Neuronal stem cell (in vitro differentiated cells): ENCODE data around the gene PIP5K1C.

Experiments
- DNase-seq: peaks from one replicate; pipeline ENCODE4 v3.0.0-alpha.2; 2013; ENCODE audit warnings: low spot score
- H2AFZ ChIP-seq: one replicate; pipeline ENCODE4 v1.6.1; 2013; ENCODE audit warnings: mild to moderate bottlenecking, low read length, inconsistent platforms
- H2AK5ac ChIP-seq: 2 replicates; pipeline ENCODE4 v1.6.1; 2013; ENCODE audit warnings: low read depth, mild to moderate bottlenecking, inconsistent platforms, low read length, moderate library complexity, mixed read lengths
- H2BK120ac ChIP-seq: 2 replicates; pipeline ENCODE4 v1.6.1; 2013; ENCODE audit warnings: low read depth, mild to moderate bottlenecking, inconsistent platforms, low read length, moderate library complexity, mixed read lengths
- H2BK12ac ChIP-seq: one replicate; pipeline ENCODE4 v1.6.1; 2013; ENCODE audit warnings: low read length, inconsistent platforms
- H2BK15ac ChIP-seq: 2 replicates; pipeline ENCODE4 v1.6.1; 2013; ENCODE audit warnings: mild to moderate bottlenecking, low read length, inconsistent platforms, mixed read lengths
- H2BK5ac ChIP-seq: one replicate; pipeline ENCODE4 v1.6.1; 2013; ENCODE audit warnings: inconsistent platforms, mild to moderate bottlenecking, low read length, moderate library complexity
- H3K14ac ChIP-seq: one replicate; pipeline ENCODE4 v1.6.1; 2013; ENCODE audit warnings: low read length, inconsistent platforms
- H3K18ac ChIP-seq: 2 replicates; pipeline ENCODE4 v1.6.1; 2013; ENCODE audit warnings: low read length, inconsistent platforms
- H3K23ac ChIP-seq: 2 replicates; pipeline ENCODE4 v1.6.1; 2013; ENCODE audit warnings: low read depth, mild to moderate bottlenecking, mixed read lengths, low read length, inconsistent platforms; ENCODE audit not compliant: poor library complexity
- H3K27ac ChIP-seq: replicated peaks from 3 replicates; pipeline ENCODE4 v1.5.1; 2013; ENCODE audit warnings: low read length, inconsistent platforms
- H3K27me3 ChIP-seq, 3 experiments: 2 replicates each; pipeline ENCODE4 v1.6.1; 2013; ENCODE audit warnings: low read length in 3 of 3, mild to moderate bottlenecking in 2 of 3, inconsistent platforms in 1 of 3, low read depth in 1 of 3, mixed read lengths in 1 of 3, moderate library complexity in 1 of 3; ENCODE audit not compliant: control insufficient read depth in 3 of 3, insufficient read depth in 3 of 3
- H3K36me3 ChIP-seq, 2 donors: replicated peaks in 1 of 2; 2 replicates each; pipeline ENCODE4 v1.6.1; 2013; ENCODE audit warnings: low read length in 2 of 2; ENCODE audit not compliant: control insufficient read depth in 2 of 2, insufficient read depth in 2 of 2
- H3K4ac ChIP-seq: 2 replicates; pipeline ENCODE4 v1.6.1; 2013; ENCODE audit warnings: inconsistent platforms, mild to moderate bottlenecking, low read length, moderate library complexity
- H3K4me1 ChIP-seq, 2 donors: 1 replicate in 1 of 2; 2 replicates in 1 of 2; pipeline ENCODE4 v1.6.1; 2013; ENCODE audit warnings: low read length in 2 of 2, low read depth in 1 of 2; ENCODE audit not compliant: control insufficient read depth in 2 of 2, insufficient read depth in 1 of 2
- H3K4me2 ChIP-seq: one replicate; pipeline ENCODE4 v1.6.1; 2013; ENCODE audit warnings: mild to moderate bottlenecking, low read length, inconsistent platforms; ENCODE audit not compliant: insufficient read depth, poor library complexity, severe bottlenecking
- H3K4me3 ChIP-seq, 2 donors: 2 replicates each; pipeline ENCODE4 v1.5.1; 2013; ENCODE audit warnings: low read length in 2 of 2, mild to moderate bottlenecking in 2 of 2, inconsistent platforms in 1 of 2, moderate library complexity in 1 of 2
- H3K79me1 ChIP-seq: one replicate; pipeline ENCODE4 v1.6.1; 2013; ENCODE audit warnings: low read depth, mild to moderate bottlenecking, inconsistent platforms, low read length, moderate library complexity
- H3K9ac ChIP-seq: one replicate; pipeline ENCODE4 v1.6.1; 2013; ENCODE audit warnings: mild to moderate bottlenecking, low read depth, low read length, inconsistent platforms; ENCODE audit not compliant: poor library complexity
- H3K9me3 ChIP-seq, 2 donors: replicated peaks in 1 of 2; 2 replicates each; pipeline versions ENCODE3 to v1.6.1; 2013; ENCODE audit warnings: low read length in 2 of 2, mild to moderate bottlenecking in 2 of 2, inconsistent platforms in 1 of 2, low read depth in 1 of 2, mixed read lengths in 1 of 2, moderate library complexity in 1 of 2; ENCODE audit not compliant: control insufficient read depth in 2 of 2, insufficient read depth in 1 of 2
- H4K8ac ChIP-seq: one replicate; pipeline ENCODE4 v1.6.1; 2013; ENCODE audit warnings: low read depth, mild to moderate bottlenecking, inconsistent platforms, low read length, moderate library complexity
- H4K91ac ChIP-seq: one replicate; pipeline ENCODE4 v1.6.1; 2013; ENCODE audit warnings: low read length, low read depth, mild to moderate bottlenecking, inconsistent platforms; ENCODE audit not compliant: poor library complexity
- WGBS, 2 donors: extraction: QIAGEN DNeasy Blood & Tissue Kit; methylation state at CpG; one replicate each; pipeline ENCODE4 v1.1.7; 2013; ENCODE audit warnings: missing lambda C conversion rate in 2 of 2, mixed read lengths in 1 of 2; ENCODE audit not compliant: insufficient read length in 2 of 2, insufficient replicate concordance in 1 of 2; ENCODE audit errors: extremely low coverage in 2 of 2; 5-methylcytosine and 5-hydroxymethylcytosine counted together

The PIP5K1C gene

GRCh38 chr19:3604227-3604986 lies 95.9 kb downstream of the PIP5K1C start:
- Histone ChIP-seq H2BK120ac (no peak overlapping the region), H3K27me3 (peaks cover 3 to 29% (median 28%) of the 10 kb centered on the region in 3 experiments), H2AFZ (no peak overlapping the region), H3K4ac (no peak overlapping the region), H2BK15ac (no peak overlapping the region), H4K8ac (peak overlapping the region; percentile 86), H3K27ac (no peak overlapping the region), H3K9me3 (no peaks in the 10 kb centered on the region), H3K18ac (peak overlapping the region; percentile 38), H3K4me1 (peaks cover 5 to 18% of the 10 kb centered on the region in 2 donors), H3K4me3 (no peak overlapping the region), H2AK5ac (peak overlapping the region; percentile 1), H3K4me2 (no peak overlapping the region), H3K36me3 (no peaks in the 10 kb centered on the region), H2BK5ac (no peak overlapping the region), H2BK12ac (no peak overlapping the region), H3K14ac (no peak overlapping the region), H3K9ac (no peak overlapping the region), H4K91ac (no peak overlapping the region), H3K23ac (peak overlapping the region; percentile 73), H3K79me1 (no peaks in the 10 kb centered on the region)
- no peak for DNase-seq
- whole genome bisulfite sequencing, 2 donors: no CpG with 5 or more reads among the region's 27 CpGs

GRCh38 chr19:3603121-3603811 lies 97.0 kb downstream of the PIP5K1C start:
- DNase-seq: no peak
- H2AFZ ChIP-seq: no peak overlapping the region
- peaks cover 5 to 16% of the 10 kb centered on the region in 2 donors for H3K4me1 ChIP-seq
- H3K14ac ChIP-seq: no peak overlapping the region
- H3K4me3 ChIP-seq: no peak overlapping the region
- no peak overlapping the region for H3K9ac ChIP-seq
- H3K79me1 ChIP-seq: no peaks in the 10 kb centered on the region
- H2BK120ac ChIP-seq: no peak overlapping the region
- no peak overlapping the region for H3K27ac ChIP-seq
- peaks cover 3 to 29% (median 28%) of the 10 kb centered on the region in 3 experiments for H3K27me3 ChIP-seq
- no CpG with 5 or more reads among the region's 23 CpGs for WGBS, 2 donors
- no peak overlapping the region for H3K4ac ChIP-seq
- H3K36me3 ChIP-seq: no peaks in the 10 kb centered on the region
- H2BK12ac ChIP-seq: no peak overlapping the region
- no peak overlapping the region for H2BK15ac ChIP-seq
- H3K4me2 ChIP-seq: no peak overlapping the region
- H2AK5ac ChIP-seq: peak overlapping the region; percentile 70
- peak overlapping the region; percentile 13 for H3K18ac ChIP-seq
- no peak overlapping the region for H4K8ac ChIP-seq
- no peaks in the 10 kb centered on the region for H3K9me3 ChIP-seq
- peak overlapping the region; percentile 73 for H3K23ac ChIP-seq
- H4K91ac ChIP-seq: no peak overlapping the region
- no peak overlapping the region for H2BK5ac ChIP-seq

- H3K9ac ChIP-seq: no peak overlapping the region
- no peak overlapping the region for H3K18ac ChIP-seq
- no peak overlapping the region for H2BK120ac ChIP-seq
- H3K4me2 ChIP-seq: no peak overlapping the region
- no peak for DNase-seq
- H3K4ac ChIP-seq: no peak overlapping the region
- no peaks in the 10 kb centered on the region for H3K36me3 ChIP-seq
- peaks cover 0 to 2% of the 10 kb centered on the region in 2 donors for H3K9me3 ChIP-seq
- H3K27ac ChIP-seq: no peak overlapping the region
- no peak overlapping the region for H2AFZ ChIP-seq
- no peak overlapping the region for H3K23ac ChIP-seq
- peaks cover 0 to 18% (median 12%) of the 10 kb centered on the region in 3 experiments for H3K27me3 ChIP-seq
- H2BK12ac ChIP-seq: no peak overlapping the region
- no peak overlapping the region for H3K4me3 ChIP-seq
- no peak overlapping the region for H2BK15ac ChIP-seq
- H4K91ac ChIP-seq: no peak overlapping the region
- H2AK5ac ChIP-seq: no peak overlapping the region
- no peaks in the 10 kb centered on the region for H3K79me1 ChIP-seq
- H3K14ac ChIP-seq: no peak overlapping the region
- no CpG with 5 or more reads among the region's 12 CpGs for WGBS, 2 donors
- no peak overlapping the region for H2BK5ac ChIP-seq
- peaks cover 0 to 2% of the 10 kb centered on the region in 2 donors for H3K4me1 ChIP-seq
- no peak overlapping the region for H4K8ac ChIP-seq
Observed at GRCh38 chr19:3601021-3601420, 99.2 kb downstream of the PIP5K1C start.

GRCh38 chr19:3599776-3600187 lies 100.5 kb downstream of the PIP5K1C start:
- H3K9me3 ChIP-seq: peaks cover 0 to 2% of the 10 kb centered on the region in 2 donors

More at GRCh38 chr19:3599776-3600187, 100.5 kb downstream of the PIP5K1C start:
- peak overlapping the region; percentile 8 for H3K14ac ChIP-seq
- H3K4me2 ChIP-seq: no peak overlapping the region
- H3K36me3 ChIP-seq: no peaks in the 10 kb centered on the region
- peak overlapping the region; percentile 65 for H4K8ac ChIP-seq
- no peak overlapping the region for H2BK12ac ChIP-seq
- H2BK15ac ChIP-seq: no peak overlapping the region
- peak overlapping the region; percentile 63 for H2AK5ac ChIP-seq
- WGBS, 2 donors: no CpG with 5 or more reads among the region's 28 CpGs
- H2AFZ ChIP-seq: peak overlapping the region; percentile 22
- DNase-seq: no peak
- peak overlapping the region; percentile 65 for H3K23ac ChIP-seq
- H3K79me1 ChIP-seq: no peaks in the 10 kb centered on the region
- H3K4ac ChIP-seq: no peak overlapping the region
- no peaks in the 10 kb centered on the region for H3K4me1 ChIP-seq
- no peak overlapping the region for H3K9ac ChIP-seq
- H2BK5ac ChIP-seq: peak overlapping the region; percentile 24
- H3K27me3 ChIP-seq: peaks cover 0 to 5% (median 0%) of the 10 kb centered on the region in 3 experiments
- no peak overlapping the region for H3K4me3 ChIP-seq
- H3K18ac ChIP-seq: peak overlapping the region; percentile 28
- H4K91ac ChIP-seq: no peak overlapping the region
- H2BK120ac ChIP-seq: no peak overlapping the region
- H3K27ac ChIP-seq: no peak overlapping the region
